GM21447 (cell line): ENCODE results near the gene C4orf50.

Experiments used
- ATAC-seq: cut with Tn5 transposase; IDR thresholded peaks from one replicate; pipeline ENCODE4 v1.9.1; 2021; ENCODE audit not compliant: unreplicated experiment

The C4orf50 gene

DNA sequence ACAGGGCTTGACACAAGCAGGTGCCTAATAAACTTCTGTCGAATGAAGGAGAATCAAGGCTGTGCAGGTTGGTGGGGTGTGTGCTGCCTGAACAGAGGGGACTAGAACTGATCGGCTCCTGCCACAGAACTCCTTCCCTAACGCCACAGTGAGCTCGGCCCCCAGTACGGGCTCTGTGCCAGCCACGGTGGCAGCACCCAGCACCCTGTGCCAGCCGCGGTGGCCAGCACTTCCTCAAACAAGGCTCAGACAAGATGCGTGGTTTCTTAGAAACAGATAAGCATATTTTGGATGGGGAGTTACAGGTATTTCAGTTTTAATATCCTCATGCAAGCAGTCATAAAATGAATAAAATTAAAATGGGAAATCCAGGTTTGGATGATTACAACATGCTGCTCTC is 26.0 kb upstream of the C4orf50 start:
- ATAC-seq = no peak

GRCh38 chr4:6043843-6044242 is 25.6 kb upstream of the C4orf50 start:
- ATAC-seq = no peak

GRCh38 chr4:6043188-6043587 is 25.0 kb upstream of the C4orf50 start:
- no peak for ATAC-seq

DNA sequence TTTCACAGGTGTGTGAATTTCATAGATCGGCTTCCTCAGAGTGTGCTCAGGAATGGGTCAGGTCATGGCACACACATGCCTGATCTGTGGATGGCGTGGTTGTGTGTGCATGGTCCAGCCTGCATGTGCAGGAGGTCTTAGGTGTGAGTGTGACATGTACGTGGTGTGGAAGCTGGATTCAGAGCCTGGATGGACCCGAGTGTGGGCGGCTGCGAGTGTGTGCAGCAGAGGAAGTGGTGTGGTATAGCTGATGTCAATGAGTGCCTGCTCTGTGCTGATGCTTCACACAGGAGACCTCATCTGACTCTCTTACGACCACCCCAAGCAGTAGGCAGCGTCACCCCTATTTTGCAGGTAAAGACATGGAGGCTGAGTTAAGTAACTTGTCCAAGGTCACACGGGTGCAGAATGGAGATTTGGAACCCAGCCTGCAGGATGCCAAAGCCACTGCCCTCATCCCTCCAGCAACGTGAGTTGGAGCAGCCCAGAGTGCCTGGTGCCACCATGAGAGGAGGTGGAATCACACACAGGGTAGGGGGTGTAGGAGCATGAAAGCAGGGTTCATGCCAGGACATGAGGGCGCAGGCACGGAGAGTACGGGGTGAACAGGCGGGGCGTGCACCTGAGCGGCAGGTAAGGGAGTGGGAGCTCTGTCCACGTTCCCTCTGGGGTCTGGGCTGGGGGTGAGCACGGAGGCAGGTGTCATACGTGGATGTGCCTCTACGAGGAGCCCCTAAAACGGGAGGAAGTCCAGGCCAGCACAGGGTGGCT is 24.2 kb upstream of the C4orf50 start:
- no peak for ATAC-seq

DNA sequence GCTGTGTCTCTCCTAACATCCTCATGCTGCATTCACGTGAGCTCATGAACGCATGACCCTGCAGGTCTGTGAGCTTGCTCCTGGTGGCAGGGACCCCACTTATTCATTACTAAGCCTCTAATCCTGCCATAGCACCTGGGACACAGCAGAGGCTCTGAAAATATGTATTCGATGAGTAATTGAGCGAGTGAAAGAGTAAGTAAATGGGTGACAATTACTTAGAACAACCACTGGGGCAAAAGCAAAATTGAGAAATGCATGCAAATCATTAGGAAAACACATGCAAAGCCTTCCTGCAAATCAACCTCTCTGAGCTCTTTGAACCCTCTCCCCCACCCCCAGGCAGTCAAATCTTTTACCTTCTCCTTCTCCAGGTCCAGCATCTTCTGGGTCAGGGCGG is 23.6 kb upstream of the C4orf50 start:
- ATAC-seq = no peak

GRCh38 chr4:6038711-6039110 is 20.5 kb upstream of the C4orf50 start:
- no peak for ATAC-seq

DNA sequence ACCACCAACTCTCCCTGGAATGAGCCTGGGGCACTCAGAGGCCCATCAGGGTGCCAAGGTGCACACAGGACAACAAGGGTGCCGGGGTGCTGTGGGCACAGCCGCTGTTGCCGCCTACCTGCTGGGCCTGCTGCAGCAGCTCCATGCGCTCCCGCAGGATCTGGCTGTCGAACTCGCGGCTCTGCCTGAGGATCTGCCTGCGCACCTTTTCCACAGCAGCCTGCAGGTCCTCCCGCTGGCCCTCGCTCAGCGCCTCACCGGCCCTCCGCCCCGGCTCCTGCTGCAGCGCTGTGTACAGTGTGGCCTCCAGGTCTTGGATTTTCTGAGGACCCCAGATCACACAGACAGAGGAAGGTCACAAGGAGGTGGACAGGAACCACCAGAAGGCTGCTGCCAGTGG is 17.6 kb upstream of the C4orf50 start:
- ATAC-seq = no peak

DNA sequence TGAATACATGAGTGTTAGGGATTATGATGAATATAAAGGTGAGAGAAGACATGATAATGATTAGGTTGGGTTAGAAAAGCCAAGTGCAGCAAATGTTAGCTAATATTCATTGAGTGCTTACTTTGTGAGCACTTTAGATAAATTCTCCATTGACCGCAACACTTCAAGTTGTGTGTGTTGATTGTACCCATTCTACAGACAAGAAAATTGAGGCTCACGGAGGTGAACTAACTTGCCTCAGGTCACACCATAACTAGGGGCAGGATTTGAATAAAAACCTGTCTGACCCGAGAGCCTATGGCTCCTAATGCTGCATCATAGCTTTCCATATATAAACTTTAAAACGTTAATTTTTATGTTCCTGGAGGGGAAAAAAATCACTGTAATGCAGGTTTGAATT is 15.2 kb upstream of the C4orf50 start:
- no peak for ATAC-seq

DNA sequence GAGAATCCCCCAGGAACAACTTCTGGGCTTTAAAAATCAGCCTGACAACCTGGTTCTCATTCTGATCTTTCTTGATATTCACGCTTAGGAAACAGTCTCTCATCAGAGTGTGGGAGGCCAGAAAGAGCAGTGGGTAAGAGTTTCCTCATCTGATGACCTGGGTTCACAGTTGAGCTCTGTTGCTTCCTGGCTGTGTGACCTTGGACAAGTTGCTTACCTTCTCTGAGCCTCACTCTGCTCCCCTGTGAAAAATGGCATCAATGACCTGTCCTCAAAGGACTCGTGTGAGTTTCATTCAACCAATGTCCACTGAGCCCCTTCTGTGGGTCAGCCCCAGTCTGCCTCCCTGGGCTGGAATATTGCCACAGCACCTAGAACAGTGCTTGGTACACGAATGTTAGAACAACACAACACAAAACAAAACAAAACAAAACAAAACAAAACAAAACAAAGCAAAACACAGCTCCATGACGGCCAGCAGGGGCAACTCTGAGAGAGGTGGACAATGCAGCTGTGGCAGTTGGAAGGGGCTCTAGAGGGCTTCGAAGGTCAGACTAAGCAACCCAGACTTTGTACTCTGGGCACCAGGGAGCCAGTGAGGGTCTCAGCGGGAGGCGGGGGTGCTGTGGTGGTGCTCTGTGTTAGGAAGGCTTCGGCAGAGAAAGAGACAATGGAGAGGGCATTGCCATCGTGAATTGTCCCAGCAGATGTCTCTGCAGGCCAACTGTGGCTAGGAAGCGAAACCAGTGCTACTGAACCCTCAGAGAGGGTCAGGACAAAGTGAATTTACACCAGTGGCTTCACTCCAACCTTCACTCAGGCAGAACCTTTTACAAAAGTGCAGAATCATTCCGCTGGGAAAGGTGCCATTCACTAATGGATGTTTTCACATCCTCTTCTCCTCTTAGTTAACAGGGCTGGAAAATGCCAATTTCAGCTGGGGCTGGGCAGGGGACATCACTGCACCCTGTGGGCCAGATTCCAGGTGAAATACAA is 14.3 kb upstream of the C4orf50 start:
- ATAC-seq = no peak

GRCh38 chr4:6031846-6032245 is 13.6 kb upstream of the C4orf50 start:
- no peak for ATAC-seq

DNA sequence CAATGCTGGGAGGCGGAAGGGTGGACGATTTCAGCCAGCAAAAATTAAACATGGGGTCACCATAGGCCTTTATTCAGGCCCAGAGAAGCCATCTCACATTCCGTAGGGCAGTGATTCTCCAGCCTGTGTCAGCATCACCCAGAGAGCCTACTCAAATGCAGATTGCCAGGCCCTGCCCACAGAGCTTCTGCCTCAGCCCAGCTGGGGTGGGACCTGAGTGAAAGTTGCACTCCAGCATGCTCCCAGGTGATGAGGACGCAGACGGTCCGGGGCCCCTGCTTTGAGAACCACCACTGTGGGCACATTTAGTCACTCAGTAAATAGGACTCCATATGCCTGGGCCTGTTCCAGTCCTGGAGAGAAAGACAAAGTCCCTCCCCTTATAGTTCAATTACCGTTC is 12.4 kb upstream of the C4orf50 start:
- no peak for ATAC-seq

GRCh38 chr4:6029254-6029653 is 11.0 kb upstream of the C4orf50 start:
- no peak for ATAC-seq

DNA sequence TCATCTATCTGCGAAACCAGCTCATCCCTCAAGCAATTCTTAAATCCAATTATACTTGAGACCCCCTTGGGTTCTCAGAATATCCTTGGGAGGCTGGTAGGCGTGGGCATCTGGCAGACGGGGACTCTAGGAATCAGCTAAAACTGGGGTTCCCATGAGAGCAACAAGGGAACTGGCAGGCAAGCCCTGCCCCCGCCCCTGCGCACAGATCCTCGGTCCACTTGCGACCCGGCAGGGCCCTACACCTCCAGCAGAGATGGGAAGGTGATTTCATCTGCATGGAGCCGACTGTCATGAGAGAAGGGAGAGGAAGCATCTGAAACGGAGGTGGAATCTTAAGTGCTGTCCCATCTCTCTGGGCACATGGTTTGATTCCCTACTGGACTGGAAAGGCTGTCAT is 9.9 kb upstream of the C4orf50 start:
- no peak for ATAC-seq

- no peak for ATAC-seq
These were observed 9.2 kb upstream of the C4orf50 start for GRCh38 chr4:6027392-6027791.

DNA sequence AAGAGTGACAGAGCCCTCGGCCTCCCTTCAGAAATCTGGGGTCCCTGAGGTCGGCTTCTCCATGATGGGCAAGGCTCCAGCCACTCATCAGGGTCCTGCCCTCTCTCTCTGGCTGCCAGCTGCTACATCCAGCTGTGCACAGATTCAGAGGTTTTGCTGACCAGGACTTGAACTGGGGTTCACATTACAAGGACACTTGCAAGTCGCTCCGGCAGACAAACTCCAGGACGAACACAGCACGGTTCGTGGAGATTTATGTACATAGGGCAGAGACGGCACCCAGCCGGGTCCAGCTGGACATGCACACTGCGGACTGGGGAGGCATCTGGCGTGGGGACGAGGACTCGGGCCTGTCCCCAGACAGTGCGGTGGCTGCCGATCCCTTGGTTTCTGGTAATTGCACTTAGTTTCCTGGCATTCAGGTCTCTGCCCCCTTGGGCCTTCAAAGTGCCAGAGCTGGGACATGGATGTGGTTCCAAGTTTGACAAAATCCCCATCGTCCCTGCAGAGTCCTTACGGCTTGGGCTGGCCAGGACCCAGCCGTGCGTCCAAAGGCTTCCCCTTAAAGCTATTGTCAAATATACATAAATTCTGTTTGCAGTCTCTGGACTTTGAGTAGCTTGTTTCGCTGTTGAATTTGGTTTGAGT is 6.2 kb upstream of the C4orf50 start:
- ATAC-seq = no peak

DNA sequence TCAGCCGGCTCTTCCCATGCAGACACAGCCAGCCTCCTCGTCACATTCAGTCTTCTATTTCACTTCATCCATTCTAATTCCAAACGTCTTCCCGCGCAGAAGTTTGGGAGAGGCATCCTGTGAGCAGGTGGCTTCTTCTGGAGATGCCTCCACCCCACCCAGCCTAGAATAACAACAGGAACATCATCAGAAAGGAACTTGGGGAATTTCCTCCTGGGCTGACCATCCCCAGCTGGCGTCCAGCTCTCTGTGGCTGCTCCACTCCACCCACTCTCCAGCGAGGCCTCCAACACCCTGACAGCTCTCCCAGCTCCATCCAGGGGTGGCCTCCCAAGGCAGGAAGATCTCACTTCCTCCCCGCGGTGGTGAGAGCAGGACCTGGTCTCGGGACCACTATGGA is 5.5 kb upstream of the C4orf50 start:
- ATAC-seq = no peak

- no peak for ATAC-seq
These were observed 4.5 kb upstream of the C4orf50 start for GRCh38 chr4:6022607-6023288.

GRCh38 chr4:6021831-6022606 is 3.8 kb upstream of the C4orf50 start:
- ATAC-seq = no peak

DNA sequence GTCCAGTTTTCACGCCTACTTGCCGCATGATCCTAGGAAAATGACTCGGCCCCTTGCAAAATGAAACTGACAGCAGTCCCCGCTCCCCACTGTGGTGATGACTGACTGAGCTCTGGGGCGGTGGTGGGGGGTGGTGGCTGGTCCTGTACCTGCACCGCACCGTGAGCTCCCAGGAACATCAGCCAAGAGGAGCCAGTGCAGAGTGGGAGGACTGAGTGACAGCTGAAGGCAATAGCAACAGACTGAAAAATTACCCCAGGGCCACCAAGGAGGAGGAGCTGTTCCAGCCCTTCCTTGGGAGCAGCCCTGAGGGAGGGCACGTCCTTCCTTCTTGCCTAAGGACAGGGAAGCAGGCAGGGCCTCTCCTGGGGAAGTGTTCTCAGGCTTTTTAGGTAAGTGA is 2.4 kb upstream of the C4orf50 start:
- ATAC-seq = no peak
